ENCODE measurements around the gene NSG1. TPM values are rescaled to one million over a fixed set of nuclear protein-coding genes. Genes with fewer than 3 reads are reported as not detected.

Gene NSG1
- total and polyA plus RNA-seq, 2 of the 4 experiments (the other 2 are of a cell fraction): 0.72 to 1.6 TPM

DNA sequence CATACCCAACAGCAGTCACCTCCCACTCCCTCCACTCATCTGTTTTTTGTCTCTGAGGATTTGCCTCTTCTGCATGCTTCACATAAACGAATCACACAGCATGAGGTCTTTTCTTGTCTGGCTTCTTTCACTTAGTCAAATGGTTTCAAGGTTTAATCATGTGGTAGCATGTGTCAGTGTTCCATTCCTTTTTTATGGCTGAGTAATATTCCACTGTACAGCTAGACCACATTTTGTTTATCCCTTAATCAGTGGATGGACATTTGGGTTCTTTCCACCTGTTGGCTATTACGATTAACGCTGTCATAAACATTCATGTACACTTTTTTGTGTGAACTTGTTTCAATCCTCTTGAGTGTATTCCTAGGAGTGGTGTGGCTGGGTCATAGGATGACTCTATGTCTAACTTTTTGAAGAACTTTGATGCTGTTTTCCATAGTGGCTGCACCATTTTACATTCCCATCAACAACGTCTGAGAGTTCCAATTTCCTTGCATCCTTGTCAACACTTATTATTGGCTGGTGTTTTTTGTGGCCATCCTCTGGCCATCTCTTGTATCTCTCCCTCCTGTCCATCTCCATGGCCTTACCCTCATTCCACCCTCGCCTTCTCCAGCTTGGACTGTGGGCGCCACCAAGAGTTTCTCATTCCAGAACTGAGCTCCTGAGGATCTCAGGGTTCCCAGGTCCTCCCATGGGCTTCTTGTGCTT lies 12.4 kb upstream of the NSG1 start:
- no peak overlapping the region for H4K5ac ChIP-seq (ENCODE audit: low read depth, low read length)
- H2AK5ac ChIP-seq (ENCODE audit: low read depth, low read length): no peak overlapping the region
- no peak overlapping the region for H3K14ac ChIP-seq (replicated peaks; ENCODE audit: low read depth, low read length)
- no peaks in the 10 kb centered on the region for H3K79me1 ChIP-seq (ENCODE audit: low read depth in 1 of 2, low read length in 2 of 2)
- H2BK120ac ChIP-seq (ENCODE audit: low read depth, low read length): no peak overlapping the region
- no peak overlapping the region for H2BK20ac ChIP-seq (ENCODE audit: low read depth, low read length)
- no peak overlapping the region for H3K9ac ChIP-seq (ENCODE audit: low read depth, low read length)
- no TSS peak for BruUV-seq (replicated peaks)
- no peak overlapping the region for H2AFZ ChIP-seq (replicated peaks; ENCODE audit: low read length, poor library complexity)
- H3K9me1 ChIP-seq (ENCODE audit: insufficient read depth, low read length): no peaks in the 10 kb centered on the region
- no peaks in the 10 kb centered on the region for H3K4me1 ChIP-seq (ENCODE audit: control insufficient read depth, insufficient read depth, low read length)
- no peaks in the 10 kb centered on the region for H3K36me3 ChIP-seq (ENCODE audit: control insufficient read depth, insufficient read depth, low read length)
- ATAC-seq (ENCODE audit: low read depth) (no peak), DNase-seq (no peak)
- intact Hi-C loops (cut with micrococcal nuclease): no loop called here
- dilution Hi-C loops (cut with HindIII; ENCODE audit: low sequenced_read_pairs, unreplicated experiment): no loop called here
- no peak overlapping the region for H3K18ac ChIP-seq (ENCODE audit: low read depth, low read length)
- H3K9me3 ChIP-seq (ENCODE audit: control insufficient read depth, insufficient read depth, low read length): peaks cover 5% of the 10 kb centered on the region; the same call in 1 of the 2 replicates
- no peak for TF ChIP-seq CHD1 (IDR thresholded peaks at IDR 0.05; ENCODE audit: low read depth, low read length)
- no peak overlapping the region for H3K4me3 ChIP-seq (ENCODE audit: insufficient read depth, low read depth, low read length)
- H3K4me2 ChIP-seq (ENCODE audit: low read depth, low read length): no peak overlapping the region
- no peak overlapping the region for H3K27ac ChIP-seq (ENCODE audit: insufficient read depth, low read length)
- peaks cover 52% of the 10 kb centered on the region for H3K27me3 ChIP-seq (ENCODE audit: control insufficient read depth, insufficient read depth, low read length)
- ChIA-PET CTCF (no interaction called here), POLR2A (ENCODE audit: unreplicated experiment) (no interaction called here)
- no peak overlapping the region for H2AK9ac ChIP-seq (replicated peaks; ENCODE audit: low read depth, low read length, poor library complexity)
- 73% methylated on average over 2 of the region's 6 CpGs; no CpG with 5 or more reads in 1 of the 2 experiments for WGBS, 2 experiments (ENCODE audit: extremely low coverage in 2 of 2, insufficient read length in 1 of 2)
- H2BK5ac ChIP-seq (ENCODE audit: low read depth, low read length, poor library complexity, severe bottlenecking): no peak overlapping the region
- no peaks in the 10 kb centered on the region for H4K20me1 ChIP-seq (ENCODE audit: insufficient read depth, low read length)
- H2BK15ac ChIP-seq (ENCODE audit: low read depth, low read length): no peak overlapping the region
- in situ Hi-C loops (cut with MboI; ENCODE audit: low sequenced_read_pairs): no loop called here
- H3K23ac ChIP-seq (ENCODE audit: low read depth, low read length): no peak overlapping the region
- no peak overlapping the region for H4K91ac ChIP-seq (ENCODE audit: insufficient read depth, low read depth, low read length)
- no peak overlapping the region for H3K56ac ChIP-seq (ENCODE audit: extremely low read depth, insufficient read depth, low read length)
- H3K4ac ChIP-seq (ENCODE audit: low read depth, low read length): no peak overlapping the region
- no peak overlapping the region for H4K8ac ChIP-seq (ENCODE audit: low read depth in 2 of 2, low read length in 2 of 2)
